ENCODE measurements around the gene MTUS2.

The MTUS2 gene

DNA sequence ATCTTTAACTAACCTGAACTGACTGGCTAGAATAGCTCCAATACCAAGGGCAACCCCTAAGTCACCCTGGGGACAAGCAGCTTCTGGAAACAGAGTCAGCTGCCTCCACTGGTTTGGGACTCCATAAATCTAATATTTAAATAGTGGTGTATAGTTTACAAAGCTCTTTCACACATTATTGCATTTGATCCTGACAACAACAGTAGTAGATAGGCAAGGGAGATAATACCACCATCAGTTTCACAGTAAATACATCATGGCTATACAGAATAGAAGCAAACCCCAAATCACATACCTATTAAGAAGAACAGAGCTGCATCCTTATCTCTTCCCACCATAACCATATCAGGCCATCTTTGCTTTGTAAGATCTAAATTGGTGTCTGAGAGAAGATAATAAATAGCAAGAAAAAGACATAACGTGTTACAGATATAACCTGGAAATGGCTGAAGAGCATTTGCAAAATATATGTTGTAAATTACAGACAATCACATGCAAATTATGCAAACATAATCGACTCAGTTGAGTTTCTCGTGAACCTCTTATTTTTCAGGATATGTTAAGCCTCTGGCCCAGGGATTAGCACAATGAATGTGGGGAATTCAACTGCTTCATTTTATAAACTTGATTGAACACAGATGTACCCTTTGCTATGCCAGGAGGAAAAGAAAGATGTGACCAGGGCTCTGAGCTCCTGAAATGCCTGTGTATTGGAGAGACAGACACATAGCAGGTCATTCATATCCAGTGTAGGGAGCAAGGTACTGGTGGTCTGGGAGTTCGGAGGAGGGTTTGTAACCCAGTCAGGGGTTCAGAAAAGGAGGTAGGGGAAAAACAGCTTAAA lies 632.9 kb downstream of the MTUS2 start:
- no peak for DNase-seq (ENCODE audit: low read depth)

DNA sequence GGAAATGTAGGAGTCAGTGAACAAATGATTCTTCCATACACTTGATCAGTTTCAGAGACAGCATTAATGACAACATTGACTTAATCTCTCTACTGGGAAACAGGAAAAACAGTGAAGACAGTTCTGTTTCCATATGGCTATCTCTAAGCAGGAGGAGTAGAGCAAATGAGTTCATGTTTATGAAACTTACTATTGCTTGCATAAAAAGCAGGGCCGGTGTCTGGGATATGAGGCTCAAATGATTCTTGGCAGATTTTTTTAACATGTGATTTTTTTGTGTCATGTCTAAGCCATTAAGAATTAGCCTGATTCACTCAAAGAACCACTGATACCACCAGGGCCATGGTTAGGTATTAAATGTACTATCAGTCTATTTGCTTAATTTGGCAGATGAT lies 633.5 kb downstream of the MTUS2 start:
- DNase-seq (ENCODE audit: low read depth) = no peak

DNA sequence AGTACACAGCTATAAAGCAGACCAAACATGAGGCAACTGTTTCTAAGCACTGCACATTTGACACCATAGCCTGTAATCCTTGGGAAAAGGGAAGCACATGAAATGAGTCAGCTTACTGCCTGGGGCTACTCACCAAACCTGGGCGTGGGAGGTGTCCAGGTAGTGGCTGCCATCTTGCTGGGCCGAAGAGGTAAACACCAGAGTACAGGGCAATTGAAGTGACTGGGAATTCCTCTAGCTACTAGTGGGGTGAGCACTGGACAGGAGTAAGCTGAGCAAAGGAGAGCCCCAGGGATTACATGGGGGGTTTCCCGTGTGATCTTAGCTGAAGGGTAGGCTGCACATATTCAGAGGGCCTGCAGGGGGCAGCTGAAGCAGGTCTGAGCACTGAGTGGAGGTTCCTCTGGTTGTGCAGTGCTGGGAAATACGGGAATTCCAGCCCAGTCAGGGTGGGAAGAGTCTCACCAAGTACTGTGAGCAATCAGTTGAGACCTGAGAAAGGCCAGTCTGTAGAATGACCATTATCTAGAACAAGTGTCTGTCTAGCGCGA lies 634.9 kb downstream of the MTUS2 start:
- no peak for DNase-seq (ENCODE audit: low read depth)

DNA sequence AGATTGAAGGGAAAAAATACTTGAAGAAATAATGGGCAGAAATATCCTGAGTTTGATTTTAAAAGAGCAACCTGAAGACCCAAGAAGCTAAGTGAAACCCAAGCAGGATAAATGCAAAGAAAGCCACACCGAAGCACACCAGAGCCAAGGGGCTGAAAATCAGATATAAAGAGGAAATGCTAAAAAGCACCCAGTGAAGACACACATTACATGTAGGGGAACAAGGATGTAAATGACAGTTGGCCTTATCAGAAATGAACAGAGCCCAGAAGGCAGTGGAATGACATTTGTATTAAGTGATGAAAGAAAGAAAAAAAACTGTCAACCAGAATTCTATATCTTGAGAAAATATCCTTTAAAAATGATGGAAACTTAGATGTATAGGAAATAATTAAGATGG lies 636.3 kb downstream of the MTUS2 start:
- no peak for DNase-seq (ENCODE audit: low read depth)

DNA sequence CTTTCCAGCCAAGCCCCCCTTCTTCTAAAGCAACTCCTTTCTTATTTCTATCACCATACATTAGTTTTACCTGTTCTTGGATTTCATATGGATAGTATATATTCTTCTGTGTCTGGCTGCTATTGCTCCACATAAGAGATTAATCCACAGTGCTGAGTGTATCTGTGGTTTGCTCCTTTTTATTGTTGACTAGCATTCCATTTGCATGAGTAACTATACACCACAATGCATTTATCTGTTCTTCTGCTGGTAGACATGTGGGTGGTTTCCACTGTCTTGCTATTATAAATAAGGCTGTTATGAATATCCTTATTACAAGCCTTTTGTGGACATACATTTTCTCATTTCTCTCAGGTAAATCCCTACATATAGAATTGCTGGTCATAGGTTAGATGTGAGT lies 637.2 kb downstream of the MTUS2 start:
- DNase-seq (ENCODE audit: low read depth) = no peak

DNA sequence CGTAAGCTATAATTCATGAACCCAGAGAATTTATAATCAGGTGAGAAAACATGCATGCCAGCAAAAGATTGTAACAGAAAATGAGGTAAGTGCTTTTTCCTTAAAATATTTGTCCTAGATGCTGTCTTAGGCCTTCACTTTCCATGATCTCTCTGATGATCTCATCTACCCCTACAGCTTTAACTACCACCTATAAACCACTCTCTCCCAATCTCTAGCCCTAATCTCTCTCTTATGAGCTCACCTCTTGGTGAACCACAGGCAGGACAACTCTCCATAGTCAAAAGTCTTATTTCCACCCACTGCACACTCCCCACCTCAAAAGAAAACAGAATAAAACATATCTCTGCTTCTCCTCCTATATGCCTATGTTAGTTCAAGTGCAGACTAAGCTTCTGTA lies 638.3 kb downstream of the MTUS2 start:
- no peak for DNase-seq (ENCODE audit: low read depth)

DNA sequence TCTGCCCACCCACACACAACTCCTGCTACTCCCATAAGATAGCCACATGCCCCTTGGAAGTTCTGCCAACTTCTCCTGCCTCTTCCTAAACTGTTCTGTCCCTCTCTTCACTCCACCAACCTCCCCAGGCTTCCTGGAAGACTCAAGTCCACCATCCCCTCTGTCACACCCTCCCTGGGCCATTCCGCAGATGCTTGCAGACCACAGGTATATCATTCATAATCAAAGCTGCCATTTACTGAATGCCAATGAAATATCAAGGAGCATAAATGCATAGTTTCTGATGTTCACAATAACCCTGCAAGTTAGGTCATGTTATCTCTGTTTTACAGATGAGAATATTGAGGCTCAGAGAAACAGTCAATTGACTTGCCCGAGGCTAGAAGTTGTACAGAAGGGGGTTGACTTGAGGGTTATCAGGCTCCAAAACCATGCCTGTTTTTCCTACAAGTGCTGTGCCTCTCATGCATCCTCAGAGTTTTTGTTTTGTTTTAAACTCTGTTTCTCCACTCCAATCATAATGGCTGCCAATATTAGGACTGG lies 639.7 kb downstream of the MTUS2 start:
- no peak for DNase-seq (ENCODE audit: low read depth)

DNA sequence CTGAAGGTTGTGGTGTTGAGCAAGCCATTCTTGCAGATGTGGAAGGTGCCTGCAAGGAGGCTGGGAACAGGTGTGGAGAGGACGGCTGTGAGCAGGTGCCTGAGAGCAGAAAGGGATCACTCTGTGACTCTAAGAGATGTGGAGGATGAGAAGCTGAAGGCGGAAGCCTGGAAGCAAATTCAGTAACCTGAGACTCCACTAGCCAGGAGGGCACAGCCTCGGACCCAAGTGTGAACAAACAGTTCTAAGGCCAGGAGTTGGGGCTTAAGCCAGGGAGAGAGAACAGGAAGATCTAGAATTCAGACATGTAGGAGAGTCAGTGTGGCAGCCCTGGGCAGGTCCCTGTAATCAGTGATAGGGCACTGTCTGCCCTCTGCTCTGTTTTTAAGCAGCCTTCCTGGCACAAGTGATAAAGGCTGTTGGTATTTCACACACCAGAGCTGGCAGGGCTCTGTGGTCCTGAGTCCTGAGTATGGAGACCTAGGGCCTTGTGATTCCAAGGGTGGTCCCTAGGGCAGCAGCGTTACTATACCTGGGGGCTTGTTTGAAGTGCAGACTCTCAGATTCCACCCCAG lies 644.1 kb downstream of the MTUS2 start:
- DNase-seq (ENCODE audit: low read depth) = no peak

DNA sequence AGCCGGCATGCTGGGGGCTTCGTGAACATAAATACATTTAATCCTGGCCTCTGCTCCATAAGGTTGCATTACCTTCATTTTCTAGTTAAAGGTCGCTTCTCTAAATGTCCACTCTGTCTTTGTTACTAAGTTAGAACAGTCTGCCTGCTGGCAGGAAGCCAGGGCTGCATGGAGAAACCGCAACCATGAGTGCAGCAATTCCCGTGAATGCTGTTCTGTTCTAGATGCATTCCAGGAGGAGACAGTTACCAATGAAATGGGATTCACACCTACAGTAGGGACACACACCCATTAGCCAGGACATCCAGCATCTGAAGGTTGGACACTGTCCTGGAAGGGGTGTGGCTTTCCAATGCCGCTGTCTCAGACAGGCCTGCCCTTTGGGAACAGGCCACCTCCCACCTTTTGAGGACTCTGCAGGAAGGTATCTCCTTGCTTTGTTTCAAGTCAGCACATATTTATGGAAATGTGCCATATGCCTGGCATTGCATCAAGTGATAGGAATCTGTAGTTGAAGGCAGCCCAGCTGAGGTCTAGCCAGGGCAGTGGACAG lies 645.7 kb downstream of the MTUS2 start:
- no peak for DNase-seq (ENCODE audit: low read depth)

DNA sequence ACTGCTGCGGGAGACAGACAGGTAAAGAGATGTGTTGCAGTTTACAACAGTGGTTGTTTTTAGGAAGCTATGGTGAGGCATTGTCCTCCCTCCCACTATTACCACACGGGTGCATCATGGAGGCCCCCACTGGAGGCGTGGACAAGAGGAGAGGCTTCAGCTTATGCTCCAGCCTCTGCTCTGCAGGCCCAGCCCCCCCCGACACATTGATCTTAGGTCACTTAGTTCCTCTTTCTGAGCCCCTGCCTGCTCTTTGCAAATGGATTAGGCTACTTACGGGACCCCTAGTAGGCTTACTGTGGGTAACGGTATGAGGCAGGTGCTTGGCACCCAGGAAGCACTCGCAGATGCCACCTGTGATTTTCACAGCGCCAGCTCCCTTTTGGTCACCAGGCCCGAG lies 651.4 kb downstream of the MTUS2 start:
- DNase-seq (ENCODE audit: low read depth) = no peak

DNA sequence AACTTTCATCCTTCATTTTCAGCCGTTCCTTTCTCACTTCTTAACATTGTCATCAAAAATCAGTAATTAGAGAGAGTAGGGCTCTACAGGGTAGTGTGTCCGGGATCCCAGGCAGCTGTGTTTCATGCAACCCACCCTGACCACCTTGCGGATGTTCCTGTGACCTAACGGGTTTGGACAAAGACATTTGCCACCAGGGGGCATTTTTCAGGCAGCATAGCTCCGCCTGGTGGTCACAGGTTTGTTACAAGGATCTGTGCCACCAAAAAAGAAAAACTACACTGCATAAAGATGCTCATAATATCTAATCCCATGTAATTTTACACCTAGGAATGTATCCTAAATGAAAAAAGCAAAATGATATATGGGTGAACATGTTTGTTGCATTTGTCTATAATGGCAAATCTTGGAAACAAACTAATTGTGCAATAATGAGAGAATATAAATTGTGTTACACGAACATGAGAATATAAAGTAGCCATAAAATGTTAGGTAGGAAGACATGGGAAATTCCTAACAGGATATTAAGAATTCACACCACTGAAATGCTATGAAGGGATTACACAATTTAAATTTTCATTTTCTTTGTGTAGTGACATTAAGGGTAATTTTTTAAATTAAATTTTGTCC lies 652.3 kb downstream of the MTUS2 start:
- DNase-seq (ENCODE audit: low read depth) = peak; percentile 37

DNA sequence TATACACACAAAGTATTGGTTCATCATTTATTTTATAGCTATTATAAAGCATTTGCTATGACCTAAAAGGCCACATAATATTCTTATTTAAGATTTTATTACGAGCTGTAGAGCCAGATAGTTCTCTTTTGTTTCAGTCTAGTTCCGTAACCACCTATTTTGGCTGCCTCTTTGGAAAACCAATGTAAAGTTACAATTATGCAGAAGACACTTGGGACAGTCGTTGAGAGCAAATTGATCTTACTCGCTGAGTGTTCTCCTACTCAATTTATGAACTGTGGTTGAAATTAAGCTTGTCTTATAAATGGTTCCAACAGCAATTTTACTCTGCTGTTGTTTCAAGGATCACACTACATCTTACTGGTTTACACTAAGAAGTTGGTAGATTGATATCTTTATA lies 653.0 kb downstream of the MTUS2 start:
- no peak for DNase-seq (ENCODE audit: low read depth)

DNA sequence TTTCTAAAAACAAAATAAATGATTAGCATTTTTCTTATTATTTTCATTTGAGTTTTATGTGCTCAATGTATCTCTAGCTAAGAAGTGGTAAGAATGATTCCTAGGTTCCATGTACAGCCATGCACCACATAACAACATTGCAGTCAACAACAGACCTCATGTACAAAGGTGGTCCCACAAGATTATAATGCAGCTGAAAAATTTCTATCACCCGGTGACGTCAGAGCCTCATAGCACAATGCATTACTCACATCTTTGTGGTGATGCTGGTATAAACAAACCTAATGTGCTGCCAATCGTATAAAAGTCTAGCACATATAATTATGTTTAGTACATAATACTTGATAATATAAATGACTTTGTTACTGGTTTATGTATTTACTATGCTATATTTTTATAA lies 654.9 kb downstream of the MTUS2 start:
- DNase-seq (ENCODE audit: low read depth) = no peak

DNA sequence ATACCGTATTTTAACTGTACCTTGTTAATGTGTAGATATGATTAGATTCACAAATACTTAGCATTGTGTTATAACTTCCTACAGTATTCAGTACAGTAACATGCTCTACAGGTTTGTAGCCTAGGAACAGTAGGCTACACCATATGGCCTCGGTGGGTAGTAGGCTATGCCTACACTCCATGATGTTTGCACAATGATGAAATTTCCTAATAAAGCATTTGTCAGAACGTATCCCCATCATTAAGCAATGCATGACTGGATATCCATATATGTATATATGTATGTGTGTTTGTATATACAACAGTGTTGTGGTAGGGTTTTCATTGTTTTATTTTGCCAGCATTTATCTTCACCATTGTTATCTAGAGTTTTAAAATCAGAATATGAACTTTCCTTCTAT lies 655.9 kb downstream of the MTUS2 start:
- DNase-seq (ENCODE audit: low read depth) = no peak

DNA sequence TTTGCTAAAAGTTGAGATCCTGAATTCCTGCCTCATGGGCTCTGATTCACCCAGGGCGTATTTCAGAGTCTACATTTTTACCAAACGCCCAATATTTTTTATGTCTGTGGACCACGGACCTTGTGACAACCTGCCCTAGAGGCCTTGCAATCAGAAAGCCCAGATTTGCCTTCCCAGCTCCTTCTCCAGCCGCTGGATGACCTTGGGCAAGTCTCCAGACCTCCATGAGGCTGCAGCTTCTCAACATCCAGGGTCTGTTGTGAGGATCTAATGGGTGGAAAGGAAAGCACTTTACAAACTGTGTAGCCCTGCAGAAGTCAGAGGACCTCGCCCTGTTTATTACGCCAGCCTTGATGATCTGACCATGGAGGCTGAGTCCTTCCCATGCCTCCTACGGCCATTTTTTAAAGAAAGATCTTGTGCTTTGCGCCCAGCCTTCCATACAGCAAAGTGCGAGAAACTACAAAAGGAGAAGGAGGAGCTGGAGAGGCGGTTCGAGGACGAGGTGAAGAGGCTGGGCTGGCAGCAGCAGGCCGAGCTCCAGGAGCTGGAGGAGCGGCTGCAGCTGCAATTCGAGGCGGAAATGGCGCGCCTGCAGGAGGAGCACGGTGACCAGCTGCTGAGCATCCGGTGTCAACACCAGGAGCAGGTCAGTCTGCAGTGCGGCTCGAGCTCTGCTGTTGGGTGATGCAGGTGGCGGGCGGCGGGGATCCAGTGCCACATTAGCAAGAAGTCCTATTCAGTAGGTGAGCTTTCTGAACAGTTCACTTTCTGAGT lies 659.8 kb downstream of the MTUS2 start:
- DNase-seq (ENCODE audit: low read depth) = no peak

DNA sequence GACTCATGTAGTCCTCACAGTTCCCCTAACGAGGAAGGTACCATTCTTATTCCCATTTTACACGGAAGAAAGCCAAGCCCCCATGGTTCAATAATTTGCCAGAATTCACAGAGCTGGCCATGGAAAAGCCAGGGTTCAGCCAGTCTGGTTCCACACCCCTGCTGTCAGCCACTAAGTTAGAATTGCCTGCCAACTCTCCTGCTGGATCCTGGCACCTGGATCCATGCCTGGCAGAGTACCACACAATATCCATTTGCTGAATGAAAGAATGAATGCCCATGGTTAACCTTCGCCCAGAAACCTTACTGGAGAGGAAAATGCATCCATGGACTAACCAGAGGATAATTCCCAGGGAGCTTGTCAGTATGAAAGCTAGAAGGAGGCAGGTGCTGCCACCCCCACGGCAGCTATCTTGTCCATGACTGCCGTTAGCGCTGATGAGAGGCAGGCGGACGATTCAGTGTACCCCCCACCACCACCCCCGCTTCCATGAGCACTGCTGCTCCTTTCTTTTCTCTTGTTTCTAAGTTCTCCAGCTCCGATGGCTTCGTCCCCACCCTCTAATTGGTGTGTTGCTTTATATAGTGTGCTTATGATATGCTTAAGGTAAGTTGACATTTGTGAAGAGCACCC lies 660.9 kb downstream of the MTUS2 start:
- DNase-seq (ENCODE audit: low read depth) = no peak

DNA sequence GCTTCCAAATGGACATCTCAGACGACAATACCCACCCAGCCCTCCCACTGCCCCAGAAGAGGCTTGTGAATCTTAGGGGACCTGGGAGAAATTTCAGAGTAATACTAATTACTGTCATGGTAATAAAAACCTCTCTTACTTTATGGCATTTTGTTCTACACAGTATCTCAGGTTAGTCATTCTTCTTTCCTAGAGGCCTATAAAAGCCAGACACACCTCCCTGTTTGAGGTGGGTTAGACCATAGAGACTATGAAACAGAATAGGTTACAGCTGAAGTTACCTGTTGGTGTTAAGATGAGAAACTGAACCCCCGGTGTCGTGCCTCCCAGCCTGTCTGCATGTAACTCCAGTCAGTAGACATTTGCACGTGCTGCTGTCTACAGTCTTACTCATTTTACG lies 661.5 kb downstream of the MTUS2 start:
- DNase-seq (ENCODE audit: low read depth) = no peak

DNA sequence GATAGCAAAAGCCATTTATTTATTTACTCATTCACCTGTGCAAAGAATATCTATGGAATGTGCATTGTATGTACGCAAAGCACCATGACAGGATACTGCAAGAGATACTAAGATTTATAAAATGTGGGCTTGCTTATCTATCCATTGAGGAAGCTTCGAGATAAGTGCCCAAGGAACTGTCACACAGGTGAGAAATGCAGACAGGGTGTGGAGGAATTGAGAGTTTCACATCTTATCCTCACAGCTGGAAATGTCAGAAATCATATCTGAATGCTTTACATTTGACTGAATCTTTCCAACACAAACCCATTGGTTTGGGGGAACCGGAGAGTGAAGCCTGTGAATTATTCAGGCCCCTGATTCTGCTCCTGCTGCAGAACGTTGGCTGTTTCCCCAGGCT lies 662.4 kb downstream of the MTUS2 start:
- DNase-seq (ENCODE audit: low read depth) = no peak

DNA sequence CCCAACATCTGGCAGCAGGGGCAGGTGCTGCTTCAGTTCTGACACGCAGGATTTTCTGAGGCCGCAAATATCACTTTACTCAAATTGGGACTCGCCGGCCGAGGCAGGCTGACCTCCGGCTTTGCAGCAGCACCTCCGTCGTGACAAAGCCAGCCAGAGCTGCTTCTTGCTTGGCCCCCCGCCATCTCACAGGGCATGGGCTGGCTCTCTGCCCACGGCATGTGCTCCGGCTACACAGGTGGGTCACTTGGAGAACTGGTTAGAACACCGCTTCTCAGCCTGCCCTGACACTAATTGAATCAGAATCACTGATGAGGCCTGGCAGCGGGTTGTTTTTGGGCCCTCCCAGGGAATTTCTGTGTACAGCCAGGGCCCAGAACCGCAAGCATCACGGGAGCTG lies 663.1 kb downstream of the MTUS2 start:
- DNase-seq (ENCODE audit: low read depth) = no peak

DNA sequence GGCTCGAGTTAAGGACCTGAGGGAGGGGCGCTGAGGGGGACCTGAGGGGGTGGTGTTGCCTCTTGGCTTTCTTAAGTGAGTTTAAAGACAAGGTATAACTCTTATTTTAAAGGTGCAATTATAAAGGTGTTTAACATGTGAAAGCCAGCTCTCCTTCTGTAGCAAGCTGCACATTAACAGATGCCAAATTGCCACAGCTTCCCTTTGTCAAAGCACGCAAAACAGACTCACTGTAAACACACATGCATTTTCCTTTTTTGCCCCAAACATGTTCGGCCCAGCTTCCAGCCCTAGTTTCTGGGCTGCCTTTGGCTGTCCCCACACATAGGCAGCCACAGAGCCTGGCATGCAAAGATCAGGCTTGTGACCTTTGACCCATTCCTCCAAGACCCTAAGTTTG lies 663.5 kb downstream of the MTUS2 start:
- no peak for DNase-seq (ENCODE audit: low read depth)

DNA sequence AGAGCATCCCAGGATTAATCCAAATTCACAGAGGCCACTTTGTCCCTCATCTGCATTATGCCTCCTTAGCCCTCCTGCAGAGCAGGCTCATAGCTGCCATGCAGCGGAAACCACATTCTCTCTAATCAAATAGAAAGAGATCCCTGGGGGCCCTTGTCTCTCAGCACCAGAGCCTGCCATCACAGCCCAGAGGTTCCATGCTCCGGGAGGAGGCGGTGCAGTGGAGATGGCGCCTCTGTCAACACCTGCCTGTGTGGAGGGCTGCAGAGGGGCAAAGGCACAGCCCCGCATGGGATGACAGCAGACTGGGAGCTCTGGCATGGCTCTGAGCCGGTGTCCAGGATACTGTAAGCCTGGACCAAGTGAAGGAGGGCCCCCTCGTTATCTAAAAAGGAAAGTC lies 664.1 kb downstream of the MTUS2 start:
- DNase-seq (ENCODE audit: low read depth) = no peak

All from activated T-cell treated with anti-CD3 and anti-CD28 coated beads for 24 hours (primary cell).